ENCODE measurements around the gene TOX4. TPM values are rescaled to one million over a fixed set of nuclear protein-coding genes. Genes with fewer than 3 reads are reported as not detected.

Gene TOX4
- total RNA-seq, 1 donor from 2014 or later: 92.2 TPM

- H3K4me1 Mint-ChIP-seq (ENCODE audit: low read depth, unreplicated experiment): peaks cover 21% of the 10 kb centered on the region
- no peaks in the 10 kb centered on the region for H3K9me3 ChIP-seq (ENCODE audit: insufficient read depth, low read depth, low read length)
- no peak overlapping the region for H3K9ac ChIP-seq (ENCODE audit: low read length)
- no peak overlapping the region for H3K4me2 ChIP-seq (ENCODE audit: low read length)
- H3K27me3 ChIP-seq (ENCODE audit: insufficient read depth, low read length): no peaks in the 10 kb centered on the region
- no peak overlapping the region for H3K27ac Mint-ChIP-seq (ENCODE audit: unreplicated experiment)
- peaks cover 45% of the 10 kb centered on the region for H3K36me3 ChIP-seq (ENCODE audit: insufficient read depth, low read length)
- peaks cover 70% of the 10 kb centered on the region for H4K20me1 ChIP-seq (ENCODE audit: insufficient read depth, low read length)
- DNase-seq (ENCODE audit: low read depth): no peak
- no peaks in the 10 kb centered on the region for H3K4me1 ChIP-seq (ENCODE audit: insufficient read depth, low read length)
- H2AFZ ChIP-seq (ENCODE audit: low read depth, low read length): no peak overlapping the region
- H3K4me3 ChIP-seq (ENCODE audit: insufficient read depth, low read depth, low read length): no peak overlapping the region
- FAIRE-seq: no peak
- H3K36me3 Mint-ChIP-seq (ENCODE audit: low read depth, unreplicated experiment): peaks cover 19% of the 10 kb centered on the region
- TF ChIP-seq EZH2 (IDR thresholded peaks at IDR 0.05; ENCODE audit: insufficient read depth, low read length): no peak
- TF ChIP-seq, protein P1, sequence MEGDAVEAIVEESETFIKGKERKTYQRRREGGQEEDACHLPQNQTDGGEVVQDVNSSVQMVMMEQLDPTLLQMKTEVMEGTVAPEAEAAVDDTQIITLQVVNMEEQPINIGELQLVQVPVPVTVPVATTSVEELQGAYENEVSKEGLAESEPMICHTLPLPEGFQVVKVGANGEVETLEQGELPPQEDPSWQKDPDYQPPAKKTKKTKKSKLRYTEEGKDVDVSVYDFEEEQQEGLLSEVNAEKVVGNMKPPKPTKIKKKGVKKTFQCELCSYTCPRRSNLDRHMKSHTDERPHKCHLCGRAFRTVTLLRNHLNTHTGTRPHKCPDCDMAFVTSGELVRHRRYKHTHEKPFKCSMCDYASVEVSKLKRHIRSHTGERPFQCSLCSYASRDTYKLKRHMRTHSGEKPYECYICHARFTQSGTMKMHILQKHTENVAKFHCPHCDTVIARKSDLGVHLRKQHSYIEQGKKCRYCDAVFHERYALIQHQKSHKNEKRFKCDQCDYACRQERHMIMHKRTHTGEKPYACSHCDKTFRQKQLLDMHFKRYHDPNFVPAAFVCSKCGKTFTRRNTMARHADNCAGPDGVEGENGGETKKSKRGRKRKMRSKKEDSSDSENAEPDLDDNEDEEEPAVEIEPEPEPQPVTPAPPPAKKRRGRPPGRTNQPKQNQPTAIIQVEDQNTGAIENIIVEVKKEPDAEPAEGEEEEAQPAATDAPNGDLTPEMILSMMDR (IDR thresholded peaks at IDR 0.05; ENCODE audit: insufficient read depth, low read depth, low read length): no peak
- H3K79me2 ChIP-seq (ENCODE audit: insufficient read depth, low read length): peaks cover 81% of the 10 kb centered on the region
- no peak overlapping the region for H3K27ac ChIP-seq (ENCODE audit: low read depth, low read length)
- no peaks in the 10 kb centered on the region for H3K9me3 Mint-ChIP-seq (ENCODE audit: unreplicated experiment)
- H3K4me3 Mint-ChIP-seq (ENCODE audit: unreplicated experiment): no peak overlapping the region
- H3K27me3 Mint-ChIP-seq (ENCODE audit: low read depth, unreplicated experiment): no peaks in the 10 kb centered on the region
Measured at GRCh38 chr14:21431126-21431525, 45.9 kb upstream of the TOX4 start.

- Histone ChIP-seq H4K20me1 (ENCODE audit: insufficient read depth, low read length) (peaks cover 45% of the 10 kb centered on the region), H3K27ac (ENCODE audit: low read depth, low read length) (peak overlapping the region; percentile 58), H3K27me3 (ENCODE audit: insufficient read depth, low read length) (no peaks in the 10 kb centered on the region), H3K4me2 (ENCODE audit: low read length) (peak overlapping the region; percentile 97), H2AFZ (ENCODE audit: low read depth, low read length) (peak overlapping the region; percentile 70), H3K79me2 (ENCODE audit: insufficient read depth, low read length) (peaks cover 95% of the 10 kb centered on the region), H3K9ac (ENCODE audit: low read length) (peak overlapping the region; percentile 86), H3K9me3 (ENCODE audit: insufficient read depth, low read depth, low read length) (no peaks in the 10 kb centered on the region), H3K36me3 (ENCODE audit: insufficient read depth, low read length) (no peaks in the 10 kb centered on the region), H3K4me3 (ENCODE audit: insufficient read depth, low read depth, low read length) (peak overlapping the region; percentile 85), H3K4me1 (ENCODE audit: insufficient read depth, low read length) (peaks cover 6% of the 10 kb centered on the region)
- Mint-ChIP-seq H3K4me1 (ENCODE audit: low read depth, unreplicated experiment) (peaks cover 24% of the 10 kb centered on the region), H3K4me3 (ENCODE audit: unreplicated experiment) (peak overlapping the region; percentile 92), H3K9me3 (ENCODE audit: unreplicated experiment) (no peaks in the 10 kb centered on the region), H3K27me3 (ENCODE audit: low read depth, unreplicated experiment) (no peaks in the 10 kb centered on the region), H3K36me3 (ENCODE audit: low read depth, unreplicated experiment) (peaks cover 5% of the 10 kb centered on the region), H3K27ac (ENCODE audit: unreplicated experiment) (peak overlapping the region; percentile 23)
- no peak for FAIRE-seq
- TF ChIP-seq EZH2 (IDR thresholded peaks at IDR 0.05; ENCODE audit: insufficient read depth, low read length): no peak
- TF ChIP-seq, protein P1 (IDR thresholded peaks at IDR 0.05; ENCODE audit: insufficient read depth, low read depth, low read length): no peak
- DNase-seq (ENCODE audit: low read depth): no peak
Measured at GRCh38 chr14:21436567-21437062, 40.4 kb upstream of the TOX4 start.
